HG02973 (cell line): ENCODE measurements around the gene IZUMO2.
"Not testable (repeated sequence)": the region's sequence is repeated elsewhere in the genome, so short reads cannot be mapped to it uniquely, and the experiment has no call there.

Experiments
- ATAC-seq: cut with Tn5 transposase; IDR thresholded peaks from one replicate; pipeline ENCODE4 v1.9.1; 2021; ENCODE audit warnings: moderate library complexity; ENCODE audit not compliant: unreplicated experiment

Gene IZUMO2

DNA sequence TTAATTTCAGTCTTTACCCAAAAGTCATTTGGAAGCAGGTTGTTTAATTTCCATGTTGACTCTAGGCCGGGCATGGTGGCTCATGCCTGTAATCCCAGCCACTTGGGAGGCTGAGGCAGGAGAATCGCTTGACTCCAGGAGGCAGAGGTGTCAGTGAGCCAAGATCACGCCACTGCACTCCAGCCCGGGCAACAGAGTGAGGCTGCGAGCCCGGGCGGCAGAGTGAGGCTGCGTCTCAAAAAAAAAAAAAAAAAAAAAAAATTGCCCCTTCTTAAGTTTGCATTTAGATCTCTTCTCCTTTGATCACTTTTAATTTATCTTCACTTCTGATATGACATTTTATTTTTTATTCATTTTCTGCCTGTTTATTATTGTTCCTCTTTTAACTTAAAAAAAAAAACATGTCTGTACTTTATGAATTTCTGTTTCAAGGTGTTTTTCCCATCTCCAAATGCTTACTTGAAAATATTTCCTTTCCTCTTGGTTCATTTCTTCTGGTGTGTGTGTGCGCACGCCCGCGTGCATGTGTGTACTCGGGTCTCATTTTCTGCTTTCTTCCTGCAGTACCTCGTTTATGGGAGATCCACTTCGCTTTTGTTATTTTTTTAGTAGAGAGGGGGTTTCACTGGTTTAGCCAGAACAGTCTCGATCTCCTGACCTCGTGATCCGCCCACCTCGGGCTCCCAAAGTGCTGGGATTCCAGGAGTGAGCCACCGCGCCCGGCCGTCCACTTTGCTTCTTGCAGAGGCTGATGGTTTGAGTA lies 26.3 kb downstream of the IZUMO2 start:
- ATAC-seq: not testable (repeated sequence)

DNA sequence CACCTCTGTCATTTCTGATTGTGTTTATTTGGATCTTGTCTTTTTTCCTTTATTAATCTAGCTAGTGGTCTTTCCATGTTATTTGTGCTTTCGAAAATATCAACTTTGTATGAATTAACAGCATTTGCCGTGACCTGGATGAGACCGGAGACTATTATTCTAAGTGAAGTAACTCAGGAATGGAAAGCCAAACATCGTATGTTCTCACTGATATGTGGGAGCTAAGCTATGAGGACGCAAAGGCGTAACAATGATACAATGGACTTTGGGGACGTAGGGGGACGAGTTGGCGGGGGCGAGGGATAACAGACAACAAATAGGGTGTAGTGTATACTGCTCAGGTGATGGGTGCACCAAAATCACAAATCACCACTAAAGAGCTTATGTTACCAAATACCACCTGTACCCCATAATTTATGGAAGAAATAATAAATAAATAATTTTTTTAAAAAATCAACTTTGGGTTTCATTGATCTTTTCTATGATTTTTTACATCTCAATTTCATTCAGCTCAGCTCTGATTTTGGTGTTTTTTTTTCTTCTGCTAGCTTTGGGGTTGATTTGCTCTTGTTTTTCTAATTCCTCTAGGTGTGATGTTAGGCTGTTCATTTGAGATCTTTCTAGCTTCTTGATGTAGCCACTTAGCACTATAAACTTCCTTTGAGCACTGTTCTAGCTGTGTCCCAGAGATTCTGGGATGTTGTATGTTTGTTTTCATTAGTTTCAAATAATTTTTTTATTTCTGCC lies 27.1 kb downstream of the IZUMO2 start:
- not testable (repeated sequence) for ATAC-seq

- ATAC-seq: not testable (repeated sequence)
Measured at GRCh38 chr19:50134777-50135719, 28.0 kb downstream of the IZUMO2 start.

- ATAC-seq: not testable (repeated sequence)
Measured at GRCh38 chr19:50133518-50134492, 29.3 kb downstream of the IZUMO2 start.

DNA sequence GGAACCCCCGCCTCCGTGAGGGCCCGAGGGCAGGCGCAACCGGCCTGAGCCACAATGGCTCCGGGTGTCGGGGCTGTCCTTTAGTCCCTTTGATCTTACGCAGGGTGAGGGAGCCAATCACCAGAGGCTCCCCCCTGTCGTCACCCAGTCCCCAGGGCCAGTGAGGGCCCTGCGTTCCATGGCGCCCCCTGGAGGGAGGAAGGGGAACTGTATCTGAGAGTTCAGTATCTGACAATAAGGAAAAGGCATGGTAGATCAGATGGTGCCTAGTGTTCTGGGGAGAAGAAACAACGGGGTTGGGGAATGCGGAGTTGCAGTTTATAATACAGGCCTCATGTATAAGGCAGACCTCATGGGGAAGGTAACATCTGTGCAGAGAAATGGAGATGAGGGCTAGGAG lies 59.1 kb downstream of the IZUMO2 start:
- ATAC-seq: not testable (repeated sequence)

- ATAC-seq: not testable (repeated sequence)
Measured at GRCh38 chr19:50103405-50103804, 59.7 kb downstream of the IZUMO2 start.
